Liver (tissue), 9 donors: ENCODE results near the gene PCSK4. TPM values are rescaled to one million over a fixed set of nuclear protein-coding genes. Genes with fewer than 3 reads are reported as not detected.

Experiments
- DNase-seq: peaks from one replicate; pipeline ENCODE4 v3.0.0-alpha.2; 2017; ENCODE audit warnings: low spot score
- H3K27ac ChIP-seq, 2 donors: one replicate each; pipeline ENCODE4 v1.7.0; 2013; ENCODE audit warnings: inconsistent platforms in 2 of 2, low read length in 2 of 2, control low read depth in 1 of 2, low read depth in 1 of 2, mild to moderate bottlenecking in 1 of 2
- H3K27me3 ChIP-seq, 4 donors: one replicate each; pipeline versions ENCODE4 v1.6.1 to v1.7.0; 2013; ENCODE audit warnings: low read length in 3 of 4, inconsistent platforms in 1 of 4, mild to moderate bottlenecking in 1 of 4, moderate library complexity in 1 of 4; ENCODE audit not compliant: control insufficient read depth in 4 of 4, insufficient read depth in 4 of 4
- H3K36me3 ChIP-seq, 4 donors: one replicate each; pipeline versions ENCODE4 v1.6.1 to v1.7.0; 2013; ENCODE audit warnings: low read length in 3 of 4, mild to moderate bottlenecking in 3 of 4, low read depth in 1 of 4, moderate library complexity in 1 of 4; ENCODE audit not compliant: control insufficient read depth in 4 of 4, insufficient read depth in 3 of 4
- H3K4me1 ChIP-seq, 4 donors: one replicate each; pipeline versions ENCODE4 v1.6.1 to v1.7.0; 2013; ENCODE audit warnings: low read length in 3 of 4, mild to moderate bottlenecking in 3 of 4, moderate library complexity in 1 of 4; ENCODE audit not compliant: control insufficient read depth in 4 of 4, insufficient read depth in 4 of 4
- H3K4me3 ChIP-seq, 3 donors: one replicate each; pipeline versions ENCODE4 v1.6.1 to v1.7.0; 2013; ENCODE audit warnings: low read length in 3 of 3, control low read depth in 1 of 3, low read depth in 1 of 3, mild to moderate bottlenecking in 1 of 3
- H3K9ac ChIP-seq, 2 donors: one replicate each; pipeline ENCODE4 v1.7.0; 2013; ENCODE audit warnings: low read length in 2 of 2, mild to moderate bottlenecking in 2 of 2, moderate library complexity in 2 of 2, control low read depth in 1 of 2, low read depth in 1 of 2
- H3K9me3 ChIP-seq, 4 donors: one replicate each; pipeline versions ENCODE4 v1.6.1 to v1.7.0; 2013; ENCODE audit warnings: low read length in 3 of 4; ENCODE audit not compliant: control insufficient read depth in 4 of 4
- ATF3 ChIP-seq: IDR thresholded peaks from 2 replicates; pipeline ENCODE4 v1.6.1; 2016; ENCODE audit warnings: antibody characterized with exemption
- CTCF ChIP-seq: fragments of 150-350 bp; IDR thresholded peaks from 2 replicates; pipeline ENCODE4 v1.5.1; 2017; ENCODE audit warnings: improper control_type of control experiment, low read depth, low read length; ENCODE audit not compliant: missing input control
- EGR1 ChIP-seq, 2 donors: IDR thresholded peaks; 2 replicates each; pipeline ENCODE4 v1.6.1; 2016 to 2018; ENCODE audit warnings: antibody characterized with exemption in 2 of 2, low read depth in 2 of 2
- FOXA1 ChIP-seq: IDR thresholded peaks from 2 replicates; pipeline ENCODE4 v1.6.1; 2016; ENCODE audit warnings: antibody characterized with exemption
- FOXA2 ChIP-seq: IDR thresholded peaks from 2 replicates; pipeline ENCODE4 v1.6.1; 2016; ENCODE audit warnings: antibody characterized with exemption
- GABPA ChIP-seq, 2 donors: IDR thresholded peaks in 1 of 2; conservative IDR thresholded peaks in 1 of 2; 2 replicates each; pipeline ENCODE4 v1.6.1; 2016; ENCODE audit warnings: antibody characterized with exemption in 2 of 2, mild to moderate bottlenecking in 1 of 2, moderate library complexity in 1 of 2
- HNF4A ChIP-seq, 2 donors: conservative IDR thresholded peaks; 2 replicates each; pipeline ENCODE4 v1.6.1; 2016; ENCODE audit warnings: antibody characterized with exemption in 2 of 2, mild to moderate bottlenecking in 2 of 2
- HNF4G ChIP-seq: IDR thresholded peaks from 2 replicates; pipeline ENCODE4 v1.6.1; 2016; ENCODE audit warnings: antibody characterized with exemption
- JUND ChIP-seq, 2 donors: IDR thresholded peaks; 2 replicates each; pipeline ENCODE4 v1.6.1; 2016; ENCODE audit warnings: antibody characterized with exemption in 2 of 2
- MAX ChIP-seq: IDR thresholded peaks from 2 replicates; pipeline ENCODE4 v1.6.1; 2016; ENCODE audit warnings: antibody characterized with exemption
- NR2F2 ChIP-seq: IDR thresholded peaks from 2 replicates; pipeline ENCODE4 v1.6.1; 2016; ENCODE audit warnings: antibody characterized with exemption
- RAD21 ChIP-seq, 2 donors: IDR thresholded peaks; 2 replicates each; pipeline ENCODE4 v1.6.1; 2016; ENCODE audit warnings: antibody characterized with exemption in 2 of 2, mild to moderate bottlenecking in 2 of 2
- REST ChIP-seq: IDR thresholded peaks from 2 replicates; pipeline ENCODE4 v1.6.1; 2016; ENCODE audit warnings: antibody characterized with exemption, mild to moderate bottlenecking
- RXRA ChIP-seq, 2 donors: IDR thresholded peaks; 2 replicates each; pipeline ENCODE4 v1.6.1; 2017 to 2018; ENCODE audit warnings: antibody characterized with exemption in 2 of 2, mild to moderate bottlenecking in 1 of 2
- SP1 ChIP-seq: IDR thresholded peaks from 2 replicates; pipeline ENCODE4 v1.6.1; 2018; ENCODE audit warnings: antibody characterized with exemption, mild to moderate bottlenecking
- TAF1 ChIP-seq: conservative IDR thresholded peaks from 2 replicates; pipeline ENCODE4 v1.6.1; 2016; ENCODE audit warnings: antibody characterized with exemption, mild to moderate bottlenecking
- YY1 ChIP-seq: IDR thresholded peaks from 2 replicates; pipeline ENCODE4 v1.6.1; 2016; ENCODE audit warnings: antibody characterized with exemption, mild to moderate bottlenecking
- ZBTB33 ChIP-seq: IDR thresholded peaks from 2 replicates; pipeline ENCODE4 v1.6.1; 2016; ENCODE audit warnings: antibody characterized with exemption
- WGBS: extraction: QIAGEN DNeasy Blood & Tissue Kit; methylation state at CpG from one replicate; pipeline ENCODE4 v1.1.7; 2013; 5-methylcytosine and 5-hydroxymethylcytosine counted together
- polyA plus RNA-seq, 2 donors: library from polyadenylated mRNA; stranded (reverse) in 1 of 2; unstranded in 1 of 2; fragments of 200-250 nt in 1 of 2; fragments of >200 nt in 1 of 2; fragmentation: Nextera tagmentation in 1 of 2; extraction: Ambion mirVana in 1 of 2; gene quantifications; one replicate each; pipeline versions ENCODE4 v1.2.1 to v1.2.3, GENCODE V29; 2013 to 2015
- total RNA-seq, 2 donors: library from RNA; depleted of rRNA; stranded (reverse); fragments of >200 nt; gene quantifications; one replicate each; pipeline ENCODE4 v1.2.3, GENCODE V29; 2014
- donor health status: healthy.
- donor health status: healthy.
- donor health status: healthy.
- donor health status: healthy.
- donor health status: healthy.

The PCSK4 gene
- total and polyA plus RNA-seq, 4 donors = 0.60 to 2.6 (median 1.9) TPM

- Histone ChIP-seq H3K9ac (no peak overlapping the region), H3K4me1 (peaks cover 30 to 61% (median 40%) of the 10 kb centered on the region in 4 donors), H3K9me3 (no peaks in the 10 kb centered on the region), H3K4me3 (no peak overlapping the region), H3K36me3 (peaks cover 0 to 6% (median 0%) of the 10 kb centered on the region in 4 donors), H3K27ac (no peak overlapping the region), H3K27me3 (peaks cover 0 to 7% (median 7%) of the 10 kb centered on the region in 4 donors)
- DNase-seq = no peak
- 29% methylated on average over 24 of the region's 24 CpGs for WGBS
- TF ChIP-seq HNF4G = no peak
- TF ChIP-seq JUND (IDR thresholded peaks at IDR 0.05) = no peak
- TF ChIP-seq GABPA (IDR thresholded peaks at IDR 0.05 in 1 of 2, conservative IDR thresholded peaks at IDR 0.05 in 1 of 2) = no peak
- no peak for TF ChIP-seq ATF3
- TF ChIP-seq MAX = no peak
Observed at GRCh38 chr19:1471515-1472160, 18.5 kb downstream of the PCSK4 start.

- no peak overlapping the region for H3K9ac ChIP-seq
- peak overlapping the region in 1 of 3 donors; percentile 50 for H3K4me3 ChIP-seq
- H3K36me3 ChIP-seq = peaks cover 0 to 4% (median 0%) of the 10 kb centered on the region in 4 donors
- H3K4me1 ChIP-seq = peaks cover 30 to 66% (median 40%) of the 10 kb centered on the region in 4 donors
- peaks cover 0 to 9% (median 7%) of the 10 kb centered on the region in 4 donors for H3K27me3 ChIP-seq
- no peak overlapping the region for H3K27ac ChIP-seq
- DNase-seq = no peak
- no peaks in the 10 kb centered on the region for H3K9me3 ChIP-seq
- TF ChIP-seq MAX (no peak), ZBTB33 (no peak), TAF1 (no peak), RAD21 (IDR thresholded peaks at IDR 0.05) (no peak), REST (no peak), ATF3 (no peak), HNF4G (no peak), NR2F2 (no peak), FOXA1 (no peak), GABPA (IDR thresholded peaks at IDR 0.05 in 1 of 2, conservative IDR thresholded peaks at IDR 0.05 in 1 of 2) (no peak), JUND (IDR thresholded peaks at IDR 0.05) (no peak), SP1 (no peak), YY1 (no peak), CTCF (no peak), HNF4A (conservative IDR thresholded peaks at IDR 0.05) (no peak), EGR1 (IDR thresholded peaks at IDR 0.05; ENCODE audit: low read depth in 2 of 2) (no peak), RXRA (IDR thresholded peaks at IDR 0.05) (no peak), FOXA2 (no peak)
- WGBS = 9% methylated on average over 28 of the region's 28 CpGs
Observed at GRCh38 chr19:1471010-1471514, 19.1 kb downstream of the PCSK4 start.
